ENCODE results near the gene CT45A6.
"Not testable (repeated sequence)": the region's sequence is repeated elsewhere in the genome, so short reads cannot be mapped to it uniquely, and the experiment has no call there.

The CT45A6 gene

GRCh38 chrX:135802687-135803086 is at the start of gene CT45A6:
Gene CT45A6 (minus strand): TSS chrX:135802787. CDS start chrX:135798993, 3,794 bp downstream.
- DNase-seq, result not testable (repeated sequence)

GRCh38 chrX:135837180-135837579 is 34.6 kb upstream of the CT45A6 start, which contains the start of gene CT45A7:
Gene CT45A7 (minus strand): TSS chrX:135837280. CDS start chrX:135833533, 3,747 bp downstream.
- not testable (repeated sequence) for DNase-seq

- DNase-seq, result not testable (repeated sequence)
These were observed 17.3 kb upstream of the CT45A6 start, which contains the start of gene CT45A2 for GRCh38 chrX:135819912-135820311. Gene CT45A2 (minus strand): TSS chrX:135820012. CDS start chrX:135816265, 3,747 bp downstream.

GRCh38 chrX:135785403-135785802 is 17.2 kb downstream of the CT45A6 start, which contains the start of gene CT45A5:
Gene CT45A5 (minus strand): TSS chrX:135785503. CDS start chrX:135781729, 3,774 bp downstream.
- not testable (repeated sequence) for DNase-seq

- not testable (repeated sequence) for DNase-seq
These were observed 34.5 kb downstream of the CT45A6 start, which contains the start of gene CT45A3 for GRCh38 chrX:135768091-135768490. Gene CT45A3 (minus strand): TSS chrX:135768191. CDS start chrX:135764444, 3,747 bp downstream.

GRCh38 chrX:135744739-135745138 is 57.8 kb downstream of the CT45A6 start:
- DNase-seq, result not testable (repeated sequence)

Data from fibroblast of skin of right quadriceps (primary cell).